Stimulated activated naive CD8-positive, alpha-beta T cell treated with anti-CD3 and anti-CD28 coated beads, Interleukin-15, Interleukin-2, amounts not matched to agents 100 ng/mL and 50 ng/mL, for 24 hours (primary cell): Measurements from ENCODE around the gene TP53AIP1.

Experiments used
- H3K27ac Mint-ChIP-seq: one replicate; pipeline ENCODE4 v1.8.0; 2021; ENCODE audit warnings: mild to moderate bottlenecking, mixed read lengths
- H3K27me3 Mint-ChIP-seq: one replicate; pipeline ENCODE4 v1.8.0; 2021; ENCODE audit warnings: mixed read lengths
- H3K36me3 Mint-ChIP-seq: one replicate; pipeline ENCODE4 v1.8.0; 2021; ENCODE audit warnings: low read depth, mixed read lengths
- H3K4me1 Mint-ChIP-seq: one replicate; pipeline ENCODE4 v1.8.0; 2021; ENCODE audit warnings: low read depth, mixed read lengths
- H3K4me3 Mint-ChIP-seq: one replicate; pipeline ENCODE4 v1.8.0; 2021; ENCODE audit warnings: mild to moderate bottlenecking, mixed read lengths
- H3K9me3 Mint-ChIP-seq: one replicate; pipeline ENCODE4 v1.8.0; 2021; ENCODE audit warnings: mixed read lengths

Gene TP53AIP1

GRCh38 chr11:128909438-128910125 lies 33.1 kb downstream of the TP53AIP1 start:
- H3K9me3 Mint-ChIP-seq = no peaks in the 10 kb centered on the region
- H3K27ac Mint-ChIP-seq = no peak overlapping the region
- H3K4me1 Mint-ChIP-seq = peaks cover 16% of the 10 kb centered on the region
- no peak overlapping the region for H3K4me3 Mint-ChIP-seq
- peaks cover 58% of the 10 kb centered on the region for H3K27me3 Mint-ChIP-seq
- no peaks in the 10 kb centered on the region for H3K36me3 Mint-ChIP-seq

- H3K9me3 Mint-ChIP-seq = no peaks in the 10 kb centered on the region
- no peak overlapping the region for H3K27ac Mint-ChIP-seq
- no peaks in the 10 kb centered on the region for H3K36me3 Mint-ChIP-seq
- no peak overlapping the region for H3K4me3 Mint-ChIP-seq
- peaks cover 23% of the 10 kb centered on the region for H3K4me1 Mint-ChIP-seq
- H3K27me3 Mint-ChIP-seq = peaks cover 66% of the 10 kb centered on the region
Measured at GRCh38 chr11:128908391-128909246, 34.1 kb downstream of the TP53AIP1 start.

- Mint-ChIP-seq H3K4me3 (no peak overlapping the region), H3K36me3 (no peaks in the 10 kb centered on the region), H3K9me3 (no peaks in the 10 kb centered on the region), H3K27ac (no peak overlapping the region), H3K27me3 (peaks cover 63% of the 10 kb centered on the region), H3K4me1 (peaks cover 27% of the 10 kb centered on the region)
Measured at GRCh38 chr11:128907585-128907984, 35.1 kb downstream of the TP53AIP1 start.

- peaks cover 66% of the 10 kb centered on the region for H3K27me3 Mint-ChIP-seq
- H3K4me1 Mint-ChIP-seq = peaks cover 27% of the 10 kb centered on the region
- H3K4me3 Mint-ChIP-seq = peak overlapping the region; percentile 72
- H3K36me3 Mint-ChIP-seq = no peaks in the 10 kb centered on the region
- H3K9me3 Mint-ChIP-seq = no peaks in the 10 kb centered on the region
- no peak overlapping the region for H3K27ac Mint-ChIP-seq
Measured at GRCh38 chr11:128906185-128907050, 36.3 kb downstream of the TP53AIP1 start.

- Mint-ChIP-seq H3K4me1 (peaks cover 27% of the 10 kb centered on the region), H3K4me3 (peak overlapping the region; percentile 72), H3K9me3 (no peaks in the 10 kb centered on the region), H3K27ac (no peak overlapping the region), H3K27me3 (peaks cover 58% of the 10 kb centered on the region), H3K36me3 (no peaks in the 10 kb centered on the region)
Measured at GRCh38 chr11:128905345-128906184, 37.1 kb downstream of the TP53AIP1 start.

- H3K36me3 Mint-ChIP-seq = no peaks in the 10 kb centered on the region
- peaks cover 27% of the 10 kb centered on the region for H3K4me1 Mint-ChIP-seq
- no peaks in the 10 kb centered on the region for H3K9me3 Mint-ChIP-seq
- H3K27me3 Mint-ChIP-seq = peaks cover 51% of the 10 kb centered on the region
- peak overlapping the region; percentile 64 for H3K4me3 Mint-ChIP-seq
- no peak overlapping the region for H3K27ac Mint-ChIP-seq
Measured at GRCh38 chr11:128904656-128905344, 37.9 kb downstream of the TP53AIP1 start.

GRCh38 chr11:128904303-128904655 lies 38.4 kb downstream of the TP53AIP1 start:
- H3K4me3 Mint-ChIP-seq = peak overlapping the region; percentile 64
- no peaks in the 10 kb centered on the region for H3K9me3 Mint-ChIP-seq
- H3K4me1 Mint-ChIP-seq = peaks cover 27% of the 10 kb centered on the region
- H3K36me3 Mint-ChIP-seq = no peaks in the 10 kb centered on the region
- H3K27ac Mint-ChIP-seq = no peak overlapping the region
- peaks cover 46% of the 10 kb centered on the region for H3K27me3 Mint-ChIP-seq

GRCh38 chr11:128903248-128904061 lies 39.2 kb downstream of the TP53AIP1 start:
- no peak overlapping the region for H3K27ac Mint-ChIP-seq
- peaks cover 24% of the 10 kb centered on the region for H3K4me1 Mint-ChIP-seq
- no peaks in the 10 kb centered on the region for H3K36me3 Mint-ChIP-seq
- H3K4me3 Mint-ChIP-seq = no peak overlapping the region
- peaks cover 39% of the 10 kb centered on the region for H3K27me3 Mint-ChIP-seq
- no peaks in the 10 kb centered on the region for H3K9me3 Mint-ChIP-seq

GRCh38 chr11:128902515-128903066 lies 40.1 kb downstream of the TP53AIP1 start:
- no peaks in the 10 kb centered on the region for H3K9me3 Mint-ChIP-seq
- no peaks in the 10 kb centered on the region for H3K36me3 Mint-ChIP-seq
- no peak overlapping the region for H3K27ac Mint-ChIP-seq
- no peak overlapping the region for H3K4me3 Mint-ChIP-seq
- peaks cover 36% of the 10 kb centered on the region for H3K27me3 Mint-ChIP-seq
- H3K4me1 Mint-ChIP-seq = peaks cover 20% of the 10 kb centered on the region

- Mint-ChIP-seq H3K27ac (no peak overlapping the region), H3K4me3 (no peak overlapping the region), H3K27me3 (peaks cover 33% of the 10 kb centered on the region), H3K36me3 (no peaks in the 10 kb centered on the region), H3K9me3 (no peaks in the 10 kb centered on the region), H3K4me1 (peaks cover 20% of the 10 kb centered on the region)
Measured at GRCh38 chr11:128901653-128902514, 40.8 kb downstream of the TP53AIP1 start.

GRCh38 chr11:128900468-128900867 lies 42.2 kb downstream of the TP53AIP1 start:
- H3K27ac Mint-ChIP-seq = no peak overlapping the region
- peaks cover 28% of the 10 kb centered on the region for H3K27me3 Mint-ChIP-seq
- no peaks in the 10 kb centered on the region for H3K9me3 Mint-ChIP-seq
- H3K36me3 Mint-ChIP-seq = no peaks in the 10 kb centered on the region
- H3K4me1 Mint-ChIP-seq = peaks cover 14% of the 10 kb centered on the region
- no peak overlapping the region for H3K4me3 Mint-ChIP-seq

GRCh38 chr11:128898580-128899344 lies 43.9 kb downstream of the TP53AIP1 start:
- H3K36me3 Mint-ChIP-seq = no peaks in the 10 kb centered on the region
- H3K4me3 Mint-ChIP-seq = no peak overlapping the region
- no peak overlapping the region for H3K27ac Mint-ChIP-seq
- H3K9me3 Mint-ChIP-seq = no peaks in the 10 kb centered on the region
- H3K27me3 Mint-ChIP-seq = peaks cover 28% of the 10 kb centered on the region
- H3K4me1 Mint-ChIP-seq = peaks cover 9% of the 10 kb centered on the region
